DMS153 (cell line): ENCODE results near the gene C1orf226.
"Not testable (repeated sequence)": the region's sequence is repeated elsewhere in the genome, so short reads cannot be mapped to it uniquely, and the experiment has no call there.

Experiments used
- DNase-seq: peaks from one replicate; lab custom pipeline; 2025; lab: John Stamatoyannopoulos, UW

The C1orf226 gene

DNA sequence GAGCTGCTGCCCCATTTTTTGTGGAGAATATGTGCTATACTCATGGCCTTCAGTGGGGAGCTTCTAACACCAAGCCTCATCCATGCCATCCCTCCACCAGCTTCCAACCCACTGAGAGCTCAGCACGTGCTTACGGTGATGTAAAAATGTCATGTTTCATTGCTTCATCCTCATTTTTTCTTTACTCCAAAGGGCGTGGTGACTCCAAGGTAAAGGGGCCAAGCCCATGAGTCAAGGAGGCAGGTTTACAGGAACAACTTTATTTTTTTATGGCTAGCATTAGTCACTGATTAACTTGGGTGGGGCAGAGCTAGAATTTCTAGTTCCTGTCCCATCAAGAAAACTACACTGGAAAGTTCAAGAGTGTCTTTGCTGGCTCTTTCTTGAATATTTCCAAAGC lies at the start of gene C1orf226:
TSS of gene C1orf226 (plus strand) at position 346 of the 400 bp plus-strand sequence. CDS start 174 bp downstream, outside the sequence.
- DNase-seq: no peak

GRCh38 chr1:162333991-162334390 lies 47.5 kb upstream of the C1orf226 start:
- DNase-seq: no peak

GRCh38 chr1:162335126-162335525 lies 46.4 kb upstream of the C1orf226 start:
- DNase-seq: no peak

DNA sequence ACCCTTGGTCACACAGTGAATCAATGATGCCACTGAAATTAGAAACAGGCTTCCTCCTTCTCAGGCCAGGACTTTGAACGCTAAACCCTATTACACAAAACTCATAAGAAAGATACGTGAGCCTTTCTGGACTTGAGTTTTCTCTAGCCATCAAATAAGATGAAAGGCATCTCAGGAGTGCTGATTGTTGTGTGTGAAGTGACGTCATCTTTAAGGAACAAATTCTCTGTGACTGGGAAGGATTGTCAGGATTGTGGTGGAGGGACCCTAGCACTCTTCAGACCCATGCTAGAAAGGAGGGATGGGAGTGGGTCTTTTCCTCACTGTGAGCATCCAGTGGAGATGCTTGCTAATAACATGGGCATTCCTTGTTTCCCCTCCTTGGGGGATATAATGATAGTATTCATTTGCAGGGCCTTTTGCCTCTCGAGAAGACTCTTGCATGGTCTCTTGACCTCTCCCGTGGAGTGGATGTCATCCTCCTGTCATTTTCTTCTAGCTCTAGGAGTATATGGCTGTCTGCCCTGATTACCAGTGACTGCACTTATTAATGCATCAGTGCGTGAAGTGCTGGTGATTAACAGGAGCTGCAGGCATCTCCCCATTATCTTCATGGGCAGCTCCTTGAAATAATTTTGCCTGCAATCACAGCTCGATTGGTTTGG lies 44.8 kb upstream of the C1orf226 start:
- no peak for DNase-seq

DNA sequence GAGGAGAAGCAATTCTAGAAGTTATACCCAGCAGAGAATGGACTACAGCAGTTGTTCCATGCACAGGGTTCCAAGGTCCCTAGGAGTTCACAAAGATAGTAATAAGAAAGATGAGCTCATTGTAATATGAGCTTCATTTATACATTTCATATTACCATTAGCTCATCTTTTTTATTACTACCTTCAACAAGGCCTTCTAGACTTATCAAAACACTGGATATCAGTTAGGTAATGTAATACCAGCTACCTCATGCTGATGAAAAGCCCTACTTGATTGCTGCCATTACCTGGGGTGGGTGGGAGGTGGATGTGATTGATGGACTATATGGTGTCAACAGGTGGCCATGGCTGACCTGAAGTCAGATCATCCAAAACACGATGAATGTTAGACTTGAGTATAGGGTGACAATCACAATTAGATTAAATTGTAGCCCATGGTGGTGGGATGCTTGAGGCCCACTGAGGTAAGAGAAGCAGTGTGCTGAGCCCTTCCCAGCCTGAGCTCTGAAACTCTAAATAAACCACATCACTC lies 39.0 kb upstream of the C1orf226 start:
- DNase-seq: no peak

DNA sequence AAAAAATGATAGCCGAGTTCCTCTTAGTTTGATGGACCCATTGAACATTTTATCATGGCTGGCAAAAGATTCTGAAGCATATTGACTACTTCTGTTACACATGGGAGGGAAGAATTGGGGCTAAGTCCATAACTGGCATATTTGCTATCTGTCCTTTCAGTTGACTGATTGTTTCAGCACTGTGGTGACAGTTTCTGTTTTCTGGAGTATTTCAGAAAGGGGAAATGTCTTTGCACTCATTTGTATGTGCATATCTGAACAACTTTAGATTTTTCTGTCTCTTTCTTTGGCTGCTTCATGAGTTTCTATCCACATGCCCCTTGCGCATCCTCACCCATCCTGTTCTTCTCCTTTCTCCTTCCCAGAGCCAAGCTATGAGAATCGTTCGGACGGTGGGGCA lies 38.1 kb upstream of the C1orf226 start:
- DNase-seq: no peak

GRCh38 chr1:162347281-162347680 lies 34.2 kb upstream of the C1orf226 start:
- no peak for DNase-seq

DNA sequence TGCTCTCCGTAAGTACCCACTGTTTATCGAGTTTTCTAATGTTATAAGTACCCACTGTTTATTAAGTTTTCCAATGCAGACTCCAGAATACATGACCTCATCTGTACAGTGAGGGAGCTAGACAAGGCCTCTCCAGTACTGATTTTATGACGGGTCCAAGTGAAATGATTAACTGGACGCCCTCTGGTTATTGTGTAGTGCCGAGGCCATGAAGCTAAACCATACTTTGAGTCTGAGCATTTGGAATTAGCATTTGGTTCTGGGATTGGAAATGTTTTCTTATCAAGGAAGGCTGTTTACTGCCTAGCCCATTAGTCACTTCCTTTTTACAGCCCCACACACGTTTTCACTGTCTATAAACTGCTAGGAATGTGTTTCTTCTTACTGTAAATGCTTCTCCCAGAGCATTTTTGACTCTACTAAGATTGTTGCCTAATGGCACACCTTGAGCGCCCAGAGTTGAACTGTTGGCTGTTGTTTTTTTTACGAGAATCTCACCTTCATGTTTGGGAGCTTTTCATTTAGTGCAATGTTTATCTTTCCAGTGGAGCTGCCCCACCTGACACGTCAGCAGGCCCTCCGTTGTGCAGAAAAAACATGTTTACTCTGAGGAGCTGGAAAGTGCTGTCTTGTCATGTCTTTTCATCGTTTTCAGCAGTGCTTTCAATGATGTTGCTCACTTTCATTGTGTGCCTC lies 31.7 kb upstream of the C1orf226 start:
- peak; percentile 73 for DNase-seq

- no peak for DNase-seq
Measured at GRCh38 chr1:162351246-162351842, 30.2 kb upstream of the C1orf226 start.

- not testable (repeated sequence) for DNase-seq
Measured at GRCh38 chr1:162351874-162352273, 29.7 kb upstream of the C1orf226 start.

DNA sequence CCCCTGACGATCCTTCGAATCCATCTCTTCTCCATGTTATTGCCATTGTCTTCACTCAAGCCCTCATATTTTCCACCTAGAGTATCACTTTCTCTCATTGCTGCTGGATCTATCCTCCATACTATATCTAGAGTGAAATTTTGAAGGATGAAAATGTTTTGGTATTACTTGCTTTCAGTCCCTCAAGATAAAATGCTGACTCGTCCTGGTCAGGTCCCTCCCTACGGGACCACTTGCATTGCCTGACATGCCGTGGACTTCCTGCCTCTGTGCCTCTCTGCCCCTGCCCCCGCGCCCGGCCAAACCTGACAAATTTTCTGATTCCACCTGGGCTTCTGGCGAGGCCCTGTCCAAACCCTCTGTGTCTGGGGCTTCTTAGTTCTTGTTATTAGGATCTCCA lies 28.4 kb upstream of the C1orf226 start:
- no peak for DNase-seq

GRCh38 chr1:162353702-162354101 lies 27.8 kb upstream of the C1orf226 start:
- DNase-seq: no peak

DNA sequence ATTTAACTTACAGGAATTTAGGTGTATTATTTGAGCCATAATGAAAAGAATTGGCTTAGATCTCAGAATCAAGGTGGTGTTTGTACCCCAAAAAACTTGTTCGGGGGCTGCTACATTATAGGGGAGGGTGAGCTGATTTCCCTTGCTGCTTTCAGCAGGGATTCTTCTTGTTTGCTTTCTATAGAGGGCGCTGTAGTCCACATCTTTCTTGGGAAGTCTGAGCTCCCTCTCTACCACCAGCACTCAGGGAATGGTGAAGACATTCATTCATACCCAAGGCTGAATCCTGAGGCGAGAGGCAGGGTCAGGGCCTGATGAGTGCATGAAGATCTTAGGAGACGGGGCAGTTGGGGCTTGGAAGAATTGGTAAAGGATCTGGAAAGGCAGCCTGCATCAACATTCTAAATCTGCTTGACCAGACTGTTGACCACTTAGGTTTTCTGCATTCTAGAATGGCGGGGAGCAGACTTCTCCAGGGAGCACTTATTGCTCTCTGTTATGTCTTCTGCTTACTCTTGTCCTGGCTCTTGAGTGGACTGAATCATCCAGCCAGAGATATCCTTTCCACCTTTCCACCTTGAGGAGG lies 23.8 kb upstream of the C1orf226 start:
- no peak for DNase-seq

DNA sequence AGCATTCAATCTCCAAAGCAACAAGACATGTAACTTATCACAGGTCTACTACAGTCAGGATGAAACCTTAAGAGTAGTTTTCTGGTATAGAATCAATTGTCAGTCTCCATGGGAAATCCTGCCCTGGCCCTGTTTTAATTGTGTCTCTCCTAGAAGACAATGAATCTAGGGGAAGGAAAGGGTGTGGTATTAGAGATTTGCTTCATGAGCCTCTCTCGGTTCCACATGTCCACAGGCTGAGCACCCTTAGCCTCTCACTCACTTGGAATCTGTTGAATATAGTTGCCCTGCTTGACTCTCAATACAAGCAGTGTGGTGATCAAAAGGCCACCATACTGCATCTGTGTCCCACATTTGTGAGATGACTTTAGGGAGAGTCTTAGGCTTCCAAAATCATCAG lies 22.6 kb upstream of the C1orf226 start:
- DNase-seq: no peak

GRCh38 chr1:162359523-162360236 lies 21.8 kb upstream of the C1orf226 start:
- no peak for DNase-seq

- DNase-seq: no peak
Measured at GRCh38 chr1:162360237-162360873, 21.2 kb upstream of the C1orf226 start.

DNA sequence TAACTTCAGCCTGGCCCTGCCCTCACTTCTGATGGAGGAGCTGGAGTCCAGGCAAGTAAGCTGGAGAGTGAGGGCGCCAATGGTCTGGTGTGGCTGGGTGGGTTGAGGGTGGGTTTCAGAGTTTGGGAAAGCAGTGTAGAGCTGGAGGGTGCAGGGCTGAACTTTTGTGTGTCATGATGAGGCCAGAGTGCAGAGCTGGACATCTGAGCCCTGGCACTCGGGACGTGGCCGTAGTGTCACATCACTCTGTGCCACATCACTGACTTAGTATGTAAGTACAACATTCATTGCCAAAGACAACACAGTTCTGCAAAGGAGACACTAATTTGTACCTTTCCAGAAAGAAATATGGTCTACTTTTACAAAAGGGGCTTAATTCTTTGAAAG lies 20.7 kb upstream of the C1orf226 start:
- no peak for DNase-seq

DNA sequence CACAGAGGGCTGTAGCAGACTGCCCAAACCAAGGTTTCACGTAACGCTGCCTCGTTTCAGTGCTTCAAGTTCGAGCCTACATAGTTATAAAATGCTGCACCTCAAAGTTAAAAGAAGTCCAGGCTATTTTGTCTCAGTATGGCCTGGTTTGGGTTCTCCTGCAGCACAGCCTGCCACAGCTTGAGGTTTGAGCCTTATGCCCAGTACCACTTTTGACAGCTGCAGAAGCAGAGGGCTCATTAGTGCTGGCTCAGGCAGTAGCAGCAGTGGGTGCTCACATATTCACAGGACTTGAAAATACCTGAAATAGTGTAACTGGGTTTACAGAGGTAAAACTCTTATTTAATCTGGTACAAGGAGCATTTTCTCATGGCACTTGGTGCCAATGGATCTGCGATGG lies 20.2 kb upstream of the C1orf226 start:
- DNase-seq: no peak

GRCh38 chr1:162363823-162364222 lies 17.7 kb upstream of the C1orf226 start:
- no peak for DNase-seq

DNA sequence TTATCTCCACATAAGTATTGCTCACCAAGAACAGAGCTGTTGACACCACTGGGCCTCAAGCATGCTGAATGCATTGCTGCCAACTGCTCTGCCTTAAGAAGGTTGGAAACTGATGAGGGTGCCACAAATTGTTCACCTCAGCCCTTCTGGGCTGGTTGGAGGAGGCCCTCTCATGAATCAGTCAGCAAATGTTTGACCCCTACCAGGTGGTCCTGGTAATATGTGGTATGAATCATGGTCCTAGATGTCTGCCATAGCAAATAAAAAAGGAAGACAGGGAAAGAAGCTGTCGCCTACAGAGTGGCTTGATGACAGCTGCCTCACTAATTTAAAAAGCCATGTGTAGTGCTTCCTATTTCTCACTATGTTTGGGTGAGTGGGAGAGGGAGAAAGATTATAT lies 17.0 kb upstream of the C1orf226 start:
- DNase-seq: no peak

DNA sequence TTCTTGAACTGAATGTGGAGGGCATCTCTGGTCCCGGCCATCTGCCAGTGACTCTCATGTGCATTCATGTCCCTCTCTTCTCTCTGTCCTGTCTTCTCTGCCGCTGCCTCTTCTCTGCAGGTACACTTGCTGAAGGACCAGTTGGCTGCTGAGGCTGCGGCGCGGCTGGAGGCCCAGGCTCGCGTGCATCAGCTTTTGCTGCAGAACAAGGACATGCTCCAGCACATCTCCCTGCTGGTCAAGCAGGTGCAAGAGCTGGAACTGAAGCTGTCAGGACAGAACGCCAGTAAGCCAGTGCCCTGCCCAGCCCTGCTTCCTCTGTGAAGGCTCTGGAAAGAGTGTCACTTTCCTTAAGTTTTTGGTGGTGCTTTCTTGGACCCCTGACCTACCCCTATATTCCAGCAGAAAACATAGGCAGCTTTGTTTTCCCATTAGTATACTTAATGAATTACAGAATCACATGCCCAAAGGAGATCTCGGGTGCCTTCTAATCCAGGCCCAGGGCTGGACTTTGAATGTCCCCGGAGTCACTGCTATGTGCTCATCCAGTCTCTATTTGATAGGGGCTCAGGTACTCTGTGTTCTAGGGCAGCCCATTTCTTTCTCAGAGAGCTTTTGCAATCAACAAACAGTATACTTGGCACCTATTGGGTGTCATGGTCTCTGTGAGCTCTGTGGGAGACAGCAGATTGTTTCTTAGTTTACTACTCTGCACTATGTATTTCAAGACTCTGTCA lies 16.1 kb upstream of the C1orf226 start:
- DNase-seq: no peak
